Activated B cell treated with CpG ODN at 0.5 μM for 24 hours (primary cell): ENCODE results near the gene ASAP2. TPM values are rescaled to one million over a fixed set of nuclear protein-coding genes. Genes with fewer than 3 reads are reported as not detected.

ENCODE experiments used
- ATAC-seq: fragments of 200-7000 bp; cut with Tn5 transposase; one replicate; pipeline ENCODE4 v1.10.0; 2021; ENCODE audit warnings: low read depth, mild to moderate bottlenecking, moderate library complexity
- CTCF ChIA-PET: fragments of 350-600 bp; sonication (Branson Sonifier 250); formaldehyde crosslinking; loops from one replicate; lab custom pipeline; 2021; ENCODE audit warnings: antibody characterized with exemption; lab: Charles Lee
- POLR2A ChIA-PET: fragments of 350-600 bp; sonication (Branson Sonifier 250); formaldehyde crosslinking; loops from one replicate; lab custom pipeline; 2021; ENCODE audit warnings: antibody characterized with exemption; lab: Charles Lee
- DNase-seq: peaks from one replicate; pipeline ENCODE4 v3.0.0; 2022
- H3K27ac Mint-ChIP-seq: one replicate; pipeline ENCODE4 v1.8.0; 2020; ENCODE audit warnings: mixed read lengths
- H3K27me3 Mint-ChIP-seq: one replicate; pipeline ENCODE4 v1.8.0; 2021; ENCODE audit warnings: mixed read lengths
- H3K36me3 Mint-ChIP-seq: one replicate; pipeline ENCODE4 v1.8.0; 2021; ENCODE audit warnings: low read depth, mixed read lengths
- H3K4me1 Mint-ChIP-seq: one replicate; pipeline ENCODE4 v1.8.0; 2021; ENCODE audit warnings: mixed read lengths
- H3K4me3 Mint-ChIP-seq: one replicate; pipeline ENCODE4 v1.8.0; 2020; ENCODE audit warnings: mild to moderate bottlenecking, mixed read lengths
- H3K9me3 Mint-ChIP-seq: one replicate; pipeline ENCODE4 v1.8.0; 2020; ENCODE audit warnings: mixed read lengths
- intact Hi-C: fragments of 100-400 bp; cut with micrococcal nuclease; formaldehyde crosslinking; loops from one replicate; pipeline ENCODE4 v1.15.1; 2024
- total RNA-seq: library from RNA; stranded (reverse); gene quantifications from 2 replicates; pipeline ENCODE4 v1.2.3, GENCODE V29; 2022
- TF ChIP-seq, protein P1 (sequence below): fragments of 200-600 bp; IDR thresholded peaks from one replicate; pipeline ENCODE4 v1.8.0; 2022; ENCODE audit warnings: antibody characterized with exemption, mild to moderate bottlenecking

Gene ASAP2
- total RNA-seq, 1 donor from 2014 or later: not detected

DNA sequence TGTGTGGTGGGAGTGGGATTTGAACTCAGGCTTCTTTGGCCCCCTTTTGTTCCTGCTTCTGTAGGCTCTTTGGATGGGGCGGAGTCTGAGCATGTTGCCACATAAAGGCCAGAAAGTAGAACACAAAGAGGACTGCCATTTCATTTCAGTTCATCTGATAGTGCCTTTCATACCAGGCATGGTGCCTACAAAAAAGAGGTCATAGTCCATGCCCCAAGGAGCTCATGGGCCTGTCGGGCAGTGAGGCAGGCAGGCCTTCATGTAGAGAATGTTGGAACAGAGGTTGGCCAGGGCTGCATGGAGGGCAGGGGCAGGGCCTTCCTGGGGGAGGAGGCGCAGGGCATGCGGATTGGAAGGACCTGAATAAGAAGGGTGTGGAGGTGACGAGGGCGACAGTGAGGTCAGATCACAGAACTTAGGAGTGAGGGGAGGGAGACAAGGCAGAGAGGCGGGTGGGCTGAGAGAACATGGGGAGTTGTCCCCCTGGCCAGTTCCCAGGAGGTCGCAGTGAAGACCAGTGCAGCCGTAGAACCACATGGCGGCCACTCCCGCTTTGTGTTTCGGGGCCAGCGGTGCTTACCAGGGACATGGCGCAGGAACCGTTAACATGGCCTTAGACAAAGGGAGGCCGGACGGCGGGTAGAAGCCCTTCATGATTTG is 167.6 kb downstream of the ASAP2 start:
- no peak for ATAC-seq
- Mint-ChIP-seq H3K27ac (no peak overlapping the region), H3K4me1 (peaks cover 11% of the 10 kb centered on the region), H3K4me3 (no peak overlapping the region), H3K27me3 (peaks cover 22% of the 10 kb centered on the region), H3K9me3 (no peaks in the 10 kb centered on the region), H3K36me3 (no peaks in the 10 kb centered on the region)
- POLR2A ChIA-PET: no interaction called here
- no peak for DNase-seq
- CTCF ChIA-PET: no interaction called here
- intact Hi-C loops: no loop called here
- TF ChIP-seq, protein P1, sequence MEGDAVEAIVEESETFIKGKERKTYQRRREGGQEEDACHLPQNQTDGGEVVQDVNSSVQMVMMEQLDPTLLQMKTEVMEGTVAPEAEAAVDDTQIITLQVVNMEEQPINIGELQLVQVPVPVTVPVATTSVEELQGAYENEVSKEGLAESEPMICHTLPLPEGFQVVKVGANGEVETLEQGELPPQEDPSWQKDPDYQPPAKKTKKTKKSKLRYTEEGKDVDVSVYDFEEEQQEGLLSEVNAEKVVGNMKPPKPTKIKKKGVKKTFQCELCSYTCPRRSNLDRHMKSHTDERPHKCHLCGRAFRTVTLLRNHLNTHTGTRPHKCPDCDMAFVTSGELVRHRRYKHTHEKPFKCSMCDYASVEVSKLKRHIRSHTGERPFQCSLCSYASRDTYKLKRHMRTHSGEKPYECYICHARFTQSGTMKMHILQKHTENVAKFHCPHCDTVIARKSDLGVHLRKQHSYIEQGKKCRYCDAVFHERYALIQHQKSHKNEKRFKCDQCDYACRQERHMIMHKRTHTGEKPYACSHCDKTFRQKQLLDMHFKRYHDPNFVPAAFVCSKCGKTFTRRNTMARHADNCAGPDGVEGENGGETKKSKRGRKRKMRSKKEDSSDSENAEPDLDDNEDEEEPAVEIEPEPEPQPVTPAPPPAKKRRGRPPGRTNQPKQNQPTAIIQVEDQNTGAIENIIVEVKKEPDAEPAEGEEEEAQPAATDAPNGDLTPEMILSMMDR: no peak

DNA sequence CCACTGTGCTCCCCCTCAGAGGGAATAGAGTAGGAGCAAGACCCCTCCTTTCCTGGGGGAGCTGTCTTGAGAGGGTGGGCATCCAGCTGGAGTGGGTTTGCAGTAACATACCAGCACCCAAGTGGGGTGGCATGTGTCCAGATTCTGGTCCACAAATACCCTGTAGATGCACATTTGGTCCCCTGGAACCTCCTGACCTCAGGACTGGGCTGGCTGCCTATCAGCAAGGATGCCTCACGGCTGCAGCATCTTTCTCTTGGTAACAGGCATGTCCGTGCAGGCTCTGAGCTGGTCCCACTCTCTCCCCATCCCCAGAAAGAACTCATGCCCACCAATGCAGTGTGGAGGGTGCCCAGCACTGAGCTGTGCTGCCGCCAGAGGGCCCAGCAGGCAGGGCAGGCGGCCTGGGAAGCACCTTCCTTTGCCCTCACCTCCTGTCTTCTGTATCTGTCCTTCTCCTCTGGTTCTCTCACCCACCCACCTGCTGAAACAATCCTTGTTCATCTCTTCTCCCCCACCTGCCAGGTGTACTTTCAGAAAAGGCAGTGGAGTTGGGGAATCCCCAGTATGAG is 169.3 kb downstream of the ASAP2 start:
- no peak for ATAC-seq
- Mint-ChIP-seq H3K4me1 (peaks cover 11% of the 10 kb centered on the region), H3K4me3 (no peak overlapping the region), H3K9me3 (no peaks in the 10 kb centered on the region), H3K27me3 (peaks cover 8% of the 10 kb centered on the region), H3K27ac (no peak overlapping the region), H3K36me3 (no peaks in the 10 kb centered on the region)
- DNase-seq: no peak
- TF ChIP-seq, protein P1: no peak
- intact Hi-C loops: no loop called here
- ChIA-PET CTCF (no interaction called here), POLR2A (no interaction called here)

DNA sequence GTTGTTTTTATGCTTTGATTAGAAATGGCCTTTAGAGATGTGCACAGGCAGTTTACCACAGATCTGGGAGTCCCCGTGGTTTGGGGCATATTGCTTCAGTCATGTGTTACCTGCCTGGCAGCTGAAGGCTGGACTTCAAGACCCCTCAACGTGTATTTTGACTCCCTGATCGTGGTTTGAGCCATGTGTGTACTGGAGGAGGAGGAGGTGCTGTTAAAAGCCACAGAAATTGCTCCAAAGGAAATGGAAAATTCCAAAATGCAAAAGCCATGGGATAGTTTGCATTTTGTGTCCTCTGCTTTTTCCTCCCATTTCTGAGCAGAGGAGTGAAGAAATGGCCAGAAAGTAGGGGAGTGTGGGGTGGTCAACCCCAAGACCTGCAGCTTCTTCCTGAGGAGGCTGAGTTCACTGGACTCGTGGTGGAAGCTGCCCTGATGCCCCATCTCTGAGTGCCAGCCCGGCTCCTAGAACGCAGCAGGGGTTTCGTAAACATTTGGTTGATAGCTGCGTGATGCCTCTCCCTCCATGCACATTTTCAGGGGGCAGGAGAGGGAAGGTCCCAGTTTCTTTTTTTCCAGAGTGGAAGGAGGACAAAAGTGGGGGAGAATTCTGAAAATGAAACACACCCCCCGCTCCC is 171.0 kb downstream of the ASAP2 start:
- no peak for ATAC-seq
- DNase-seq: no peak
- intact Hi-C loops: no loop called here
- Mint-ChIP-seq H3K4me3 (no peak overlapping the region), H3K4me1 (peaks cover 9% of the 10 kb centered on the region), H3K27ac (no peak overlapping the region), H3K27me3 (peaks cover 10% of the 10 kb centered on the region), H3K36me3 (no peaks in the 10 kb centered on the region), H3K9me3 (no peaks in the 10 kb centered on the region)
- CTCF ChIA-PET: no interaction called here
- POLR2A ChIA-PET: no interaction called here
- TF ChIP-seq, protein P1: no peak

DNA sequence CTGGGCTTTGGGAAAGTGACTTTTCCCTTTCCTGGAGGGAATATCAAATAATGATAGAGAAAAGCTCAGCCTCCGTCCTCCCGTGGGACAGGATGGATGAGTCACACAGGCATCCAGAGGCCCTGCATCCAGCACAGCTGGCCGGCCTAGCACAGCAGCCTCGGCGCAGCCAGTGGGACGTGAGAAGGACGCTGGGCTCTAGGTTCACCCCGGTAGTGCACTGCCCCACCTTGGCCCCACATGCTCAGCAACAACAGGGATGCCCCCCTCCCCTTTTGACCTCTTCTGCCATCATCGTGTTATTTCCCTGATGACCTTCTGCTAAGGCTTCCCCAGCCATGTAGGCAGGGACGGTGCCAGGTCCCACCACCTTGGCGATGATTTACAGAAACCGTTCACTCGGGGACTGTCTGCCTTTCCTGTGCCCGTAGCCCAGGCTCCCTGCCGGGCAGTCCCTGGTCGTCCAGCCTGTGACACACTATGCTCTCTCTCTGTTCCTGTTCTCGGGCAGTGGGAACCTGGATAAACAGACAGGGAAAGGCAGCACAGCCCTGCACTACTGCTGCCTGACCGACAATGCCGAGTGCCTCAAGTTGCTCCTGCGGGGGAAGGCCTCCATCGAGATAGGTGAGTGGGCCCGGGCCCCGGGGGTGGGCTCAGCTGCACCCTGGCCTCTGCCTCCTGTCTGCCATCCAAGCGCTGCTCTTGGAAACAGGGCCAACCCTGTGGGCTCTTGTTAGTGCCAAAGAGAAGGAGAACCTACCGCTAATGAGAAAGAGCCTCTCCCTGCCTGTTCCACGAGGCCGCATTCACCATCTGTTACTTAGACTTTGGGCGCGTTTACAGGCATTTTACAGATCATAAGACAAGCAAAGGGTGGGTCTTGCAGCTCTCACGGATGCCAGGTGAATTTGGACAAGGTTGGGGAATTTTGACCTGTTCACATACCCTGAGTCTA is 172.1 kb downstream of the ASAP2 start:
- no peaks in the 10 kb centered on the region for H3K36me3 Mint-ChIP-seq
- DNase-seq (no peak), ATAC-seq (no peak)
- TF ChIP-seq, protein P1: no peak
- H3K27me3 Mint-ChIP-seq: peaks cover 8% of the 10 kb centered on the region
- intact Hi-C loops: no loop called here
- H3K4me3 Mint-ChIP-seq: no peak overlapping the region
- H3K9me3 Mint-ChIP-seq: no peaks in the 10 kb centered on the region
- no peak overlapping the region for H3K27ac Mint-ChIP-seq
- no peaks in the 10 kb centered on the region for H3K4me1 Mint-ChIP-seq
- POLR2A ChIA-PET: no interaction called here
- CTCF ChIA-PET: no interaction called here

DNA sequence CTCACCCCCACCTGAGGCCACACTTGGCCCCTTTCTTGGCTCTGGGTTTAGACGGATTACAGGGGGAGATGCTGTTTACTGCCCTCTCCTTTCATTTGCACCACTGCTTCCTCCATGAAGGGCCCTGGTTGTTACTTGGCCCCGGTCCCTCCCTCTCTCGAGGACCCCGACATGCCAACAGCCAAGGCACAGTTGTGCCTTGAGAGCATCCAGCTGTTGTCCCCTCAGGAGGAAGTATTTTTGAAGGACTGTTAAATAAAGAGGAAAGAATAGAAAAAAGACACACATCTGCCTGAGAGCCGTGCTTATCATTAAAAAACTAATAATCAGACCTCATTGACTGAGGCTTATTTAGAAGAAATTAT is 172.8 kb downstream of the ASAP2 start:
- POLR2A ChIA-PET: no interaction called here
- ATAC-seq (no peak), DNase-seq (no peak)
- TF ChIP-seq, protein P1: no peak
- CTCF ChIA-PET: no interaction called here
- Mint-ChIP-seq H3K27me3 (peaks cover 6% of the 10 kb centered on the region), H3K27ac (no peak overlapping the region), H3K36me3 (no peaks in the 10 kb centered on the region), H3K4me1 (no peaks in the 10 kb centered on the region), H3K4me3 (no peak overlapping the region), H3K9me3 (no peaks in the 10 kb centered on the region)
- intact Hi-C loops: no loop called here
